GM12873 (cell line): ENCODE data around the gene HNRNPDL.

Experiments used
- TF ChIP-seq, protein P1 (sequence below): IDR thresholded peaks from 2 replicates; pipeline ENCODE4 v1.5.1; 2012; ENCODE audit warnings: low read depth, mild to moderate bottlenecking, moderate library complexity, low read length, control low read depth; ENCODE audit not compliant: insufficient read depth; ENCODE audit errors: missing control alignments

The HNRNPDL gene

GRCh38 chr4:82437285-82438005 is 7.2 kb upstream of the HNRNPDL start:
- TF ChIP-seq, protein P1, sequence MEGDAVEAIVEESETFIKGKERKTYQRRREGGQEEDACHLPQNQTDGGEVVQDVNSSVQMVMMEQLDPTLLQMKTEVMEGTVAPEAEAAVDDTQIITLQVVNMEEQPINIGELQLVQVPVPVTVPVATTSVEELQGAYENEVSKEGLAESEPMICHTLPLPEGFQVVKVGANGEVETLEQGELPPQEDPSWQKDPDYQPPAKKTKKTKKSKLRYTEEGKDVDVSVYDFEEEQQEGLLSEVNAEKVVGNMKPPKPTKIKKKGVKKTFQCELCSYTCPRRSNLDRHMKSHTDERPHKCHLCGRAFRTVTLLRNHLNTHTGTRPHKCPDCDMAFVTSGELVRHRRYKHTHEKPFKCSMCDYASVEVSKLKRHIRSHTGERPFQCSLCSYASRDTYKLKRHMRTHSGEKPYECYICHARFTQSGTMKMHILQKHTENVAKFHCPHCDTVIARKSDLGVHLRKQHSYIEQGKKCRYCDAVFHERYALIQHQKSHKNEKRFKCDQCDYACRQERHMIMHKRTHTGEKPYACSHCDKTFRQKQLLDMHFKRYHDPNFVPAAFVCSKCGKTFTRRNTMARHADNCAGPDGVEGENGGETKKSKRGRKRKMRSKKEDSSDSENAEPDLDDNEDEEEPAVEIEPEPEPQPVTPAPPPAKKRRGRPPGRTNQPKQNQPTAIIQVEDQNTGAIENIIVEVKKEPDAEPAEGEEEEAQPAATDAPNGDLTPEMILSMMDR = no peak

DNA sequence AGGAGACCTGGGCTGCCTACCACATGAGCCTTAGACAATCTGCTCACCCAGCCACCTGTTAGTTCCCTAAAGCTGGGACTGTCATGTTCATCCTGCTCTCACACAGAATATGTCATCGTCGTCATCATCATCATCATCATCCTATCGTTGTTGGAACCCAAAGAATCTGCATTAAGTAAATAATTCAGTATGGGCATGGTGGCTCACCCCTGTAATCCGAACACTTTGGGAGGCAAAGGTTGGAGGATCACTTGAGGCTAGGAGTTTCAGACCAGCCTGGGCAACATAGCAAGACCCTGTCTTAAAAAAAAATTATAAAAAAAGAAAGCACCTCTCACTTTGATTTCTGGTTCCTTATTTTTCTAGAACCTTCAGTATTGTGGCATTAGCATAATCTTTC is 6.5 kb upstream of the HNRNPDL start:
- TF ChIP-seq, protein P1 = no peak

GRCh38 chr4:82436130-82436529 is 5.9 kb upstream of the HNRNPDL start:
- TF ChIP-seq, protein P1 = no peak

DNA sequence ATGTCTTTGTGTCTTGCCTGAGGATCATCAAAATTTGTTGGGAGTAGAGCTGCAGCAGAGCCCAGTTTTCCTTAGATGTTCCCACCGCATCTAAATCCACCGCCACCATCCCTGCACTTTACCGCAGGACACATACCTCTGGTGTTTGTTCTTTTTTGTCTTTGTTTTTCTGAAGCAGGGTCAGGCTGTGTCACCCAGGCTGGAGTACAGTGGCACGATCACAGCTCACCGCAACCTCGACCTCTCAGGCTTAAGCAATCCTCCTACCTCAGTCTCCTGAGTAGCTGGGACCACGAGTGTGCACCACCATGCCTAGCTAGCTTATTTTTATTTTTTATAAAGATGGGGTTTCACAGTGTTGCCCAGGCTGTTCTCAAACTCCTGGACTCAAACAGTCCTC is 4.7 kb upstream of the HNRNPDL start:
- TF ChIP-seq, protein P1 = no peak

GRCh38 chr4:82433791-82434190 is 3.5 kb upstream of the HNRNPDL start:
- TF ChIP-seq, protein P1 = no peak

- TF ChIP-seq, protein P1 = no peak
Measured at GRCh38 chr4:82432596-82432995, 2.3 kb upstream of the HNRNPDL start.

DNA sequence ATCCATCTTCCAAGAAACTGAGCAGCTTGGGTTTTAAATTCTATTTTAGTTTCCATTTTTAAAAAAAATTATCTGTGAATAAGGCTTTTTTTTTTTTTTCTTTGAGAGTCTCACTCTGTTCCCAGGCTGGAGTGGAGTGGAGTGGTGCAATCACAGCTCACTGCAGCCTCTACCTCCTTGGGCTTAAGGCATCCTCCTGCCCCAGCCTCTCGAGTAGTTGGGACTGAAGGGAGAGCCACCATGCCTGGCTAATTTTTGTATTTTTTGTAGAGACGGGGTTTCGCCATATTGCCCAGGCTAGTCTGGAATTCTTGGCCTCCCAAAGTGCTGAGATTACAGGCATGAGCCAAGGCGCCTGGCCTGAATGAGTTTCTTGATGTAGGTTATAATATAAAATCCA is 1.6 kb upstream of the HNRNPDL start:
- TF ChIP-seq, protein P1 = no peak
